HG02981 (cell line): ENCODE measurements around the gene SYT2.
"Not testable (repeated sequence)": the region's sequence is repeated elsewhere in the genome, so short reads cannot be mapped to it uniquely, and the experiment has no call there.

ENCODE experiments used
- ATAC-seq: cut with Tn5 transposase; IDR thresholded peaks from one replicate; pipeline ENCODE4 v1.9.1; 2021; ENCODE audit warnings: mild to moderate bottlenecking, moderate library complexity; ENCODE audit not compliant: unreplicated experiment

SYT2 gene

GRCh38 chr1:202599669-202600431 lies 110.4 kb downstream of the SYT2 start:
- ATAC-seq: no peak

- no peak for ATAC-seq
These were observed 113.0 kb downstream of the SYT2 start for GRCh38 chr1:202597090-202597761.

GRCh38 chr1:202596638-202597037 lies 113.6 kb downstream of the SYT2 start:
- ATAC-seq: no peak

GRCh38 chr1:202593845-202594244 lies 116.4 kb downstream of the SYT2 start:
- ATAC-seq: no peak

- ATAC-seq: no peak
These were observed 118.1 kb downstream of the SYT2 start for GRCh38 chr1:202592146-202592545.

GRCh38 chr1:202591515-202591914 lies 118.7 kb downstream of the SYT2 start:
- no peak for ATAC-seq

- ATAC-seq: no peak
These were observed 119.3 kb downstream of the SYT2 start for GRCh38 chr1:202590975-202591411.

- ATAC-seq: no peak
These were observed 120.1 kb downstream of the SYT2 start for GRCh38 chr1:202590126-202590525.

GRCh38 chr1:202589190-202589930 lies 120.9 kb downstream of the SYT2 start:
- no peak for ATAC-seq

- no peak for ATAC-seq
These were observed 121.6 kb downstream of the SYT2 start for GRCh38 chr1:202588503-202589189.

GRCh38 chr1:202587859-202588485 lies 122.3 kb downstream of the SYT2 start:
- no peak for ATAC-seq

GRCh38 chr1:202586871-202587270 lies 123.4 kb downstream of the SYT2 start:
- no peak for ATAC-seq

- ATAC-seq: peak; percentile 54
These were observed 124.0 kb downstream of the SYT2 start for GRCh38 chr1:202586018-202586821.

GRCh38 chr1:202585590-202585933 lies 124.7 kb downstream of the SYT2 start:
- ATAC-seq: no peak

- ATAC-seq: no peak
These were observed 125.3 kb downstream of the SYT2 start for GRCh38 chr1:202584707-202585589.

- not testable (repeated sequence) for ATAC-seq
These were observed 127.9 kb downstream of the SYT2 start for GRCh38 chr1:202582350-202582749.

GRCh38 chr1:202580619-202581018 lies 129.6 kb downstream of the SYT2 start:
- ATAC-seq: no peak

GRCh38 chr1:202579806-202580205 lies 130.4 kb downstream of the SYT2 start:
- no peak for ATAC-seq

- ATAC-seq: no peak
These were observed 131.7 kb downstream of the SYT2 start for GRCh38 chr1:202578565-202578964.
